Type B pancreatic cell (in vitro differentiated cells): ENCODE measurements around the gene SELENBP1. TPM values are rescaled to one million over a fixed set of nuclear protein-coding genes. Genes with fewer than 3 reads are reported as not detected.
A peak's percentile ranks its signal among the peaks of the same experiment; 100 is the strongest.

Experiments
- DNase-seq: peaks from one replicate; pipeline ENCODE4 v3.0.0; 2021; ENCODE audit warnings: mixed read lengths; ENCODE audit not compliant: unreplicated experiment; ENCODE audit errors: extremely low spot score
- H3K27ac Mint-ChIP-seq: 2 replicates; pipeline ENCODE4 v1.8.0; 2021; ENCODE audit warnings: mild to moderate bottlenecking, mixed read lengths
- H3K27me3 Mint-ChIP-seq: 2 replicates; pipeline ENCODE4 v1.8.0; 2021; ENCODE audit warnings: mixed read lengths
- H3K36me3 Mint-ChIP-seq: 2 replicates; pipeline ENCODE4 v1.8.0; 2021; ENCODE audit warnings: mixed read lengths
- H3K4me1 Mint-ChIP-seq: one replicate; pipeline ENCODE4 v1.8.0; 2021; ENCODE audit warnings: mixed read lengths; ENCODE audit not compliant: unreplicated experiment
- H3K4me3 Mint-ChIP-seq: 2 replicates; pipeline ENCODE4 v1.8.0; 2021; ENCODE audit warnings: mild to moderate bottlenecking, mixed read lengths
- H3K9me3 Mint-ChIP-seq: 2 replicates; pipeline ENCODE4 v1.8.0; 2021; ENCODE audit warnings: mixed read lengths
- CTCF ChIP-seq: fragments of 200-600 bp; sonication (generic); conservative IDR thresholded peaks from 2 replicates; pipeline ENCODE4 v1.5.0; 2021; ENCODE audit warnings: antibody characterized with exemption, mild to moderate bottlenecking
- total RNA-seq: library from RNA; stranded (reverse); gene quantifications from 2 replicates; pipeline ENCODE4 v1.2.1, GENCODE V29; 2021; ENCODE audit warnings: low replicate concordance

SELENBP1 gene
- total RNA-seq, 1 donor from 2014 or later, result 39.2 TPM

GRCh38 chr1:151344291-151344690, 28.2 kb downstream of the SELENBP1 start:
- DNase-seq, result no peak
- peak overlapping the region; percentile 24 for H3K4me3 Mint-ChIP-seq
- TF ChIP-seq CTCF, result no peak
- H3K27ac Mint-ChIP-seq, result no peak overlapping the region
- no peaks in the 10 kb centered on the region for H3K27me3 Mint-ChIP-seq
- H3K4me1 Mint-ChIP-seq, result peaks cover 30% of the 10 kb centered on the region
- H3K9me3 Mint-ChIP-seq, result no peaks in the 10 kb centered on the region
- peaks cover 8% of the 10 kb centered on the region for H3K36me3 Mint-ChIP-seq

- Mint-ChIP-seq H3K4me3 (no peak overlapping the region), H3K36me3 (peaks cover 8% of the 10 kb centered on the region), H3K9me3 (no peaks in the 10 kb centered on the region), H3K27ac (no peak overlapping the region), H3K4me1 (peaks cover 30% of the 10 kb centered on the region), H3K27me3 (no peaks in the 10 kb centered on the region)
- no peak for DNase-seq
- TF ChIP-seq CTCF, result no peak
Measured at GRCh38 chr1:151343587-151343986, 28.9 kb downstream of the SELENBP1 start.

- Mint-ChIP-seq H3K4me1 (peaks cover 24% of the 10 kb centered on the region), H3K9me3 (no peaks in the 10 kb centered on the region), H3K27ac (no peak overlapping the region), H3K36me3 (peaks cover 8% of the 10 kb centered on the region), H3K4me3 (no peak overlapping the region), H3K27me3 (no peaks in the 10 kb centered on the region)
- no peak for DNase-seq
- TF ChIP-seq CTCF, result no peak
Measured at GRCh38 chr1:151342569-151342968, 29.9 kb downstream of the SELENBP1 start.

- no peak for DNase-seq
- H3K9me3 Mint-ChIP-seq, result no peaks in the 10 kb centered on the region
- H3K27me3 Mint-ChIP-seq, result no peaks in the 10 kb centered on the region
- no peak overlapping the region for H3K27ac Mint-ChIP-seq
- peaks cover 8% of the 10 kb centered on the region for H3K36me3 Mint-ChIP-seq
- TF ChIP-seq CTCF, result no peak
- no peak overlapping the region for H3K4me3 Mint-ChIP-seq
- H3K4me1 Mint-ChIP-seq, result peaks cover 18% of the 10 kb centered on the region
Measured at GRCh38 chr1:151342021-151342420, 30.5 kb downstream of the SELENBP1 start.

- peak overlapping the region; percentile 7 for H3K4me3 Mint-ChIP-seq
Measured at GRCh38 chr1:151340870-151341754, 31.4 kb downstream of the SELENBP1 start.

More at GRCh38 chr1:151340870-151341754, 31.4 kb downstream of the SELENBP1 start:
- no peak for DNase-seq
- Mint-ChIP-seq H3K27me3 (no peaks in the 10 kb centered on the region), H3K36me3 (peaks cover 8% of the 10 kb centered on the region), H3K4me1 (peaks cover 13% of the 10 kb centered on the region), H3K27ac (peak overlapping the region; percentile 15), H3K9me3 (no peaks in the 10 kb centered on the region)
- TF ChIP-seq CTCF, result peak; percentile 86
